Measurements from ENCODE around the gene ARHGEF3.
"Not testable (repeated sequence)": the region's sequence is repeated elsewhere in the genome, so short reads cannot be mapped to it uniquely, and the experiment has no call there.

ARHGEF3 gene

GRCh38 chr3:56739036-56739435 lies 62.7 kb downstream of the ARHGEF3 start:
- Histone ChIP-seq H3K27ac (ENCODE audit: low read depth in 2 of 2, low read length in 2 of 2) (no peak overlapping the region), H3K36me3 (ENCODE audit: control insufficient read depth in 2 of 2, insufficient read depth in 2 of 2, low read length in 2 of 2) (peaks cover 3 to 4% of the 10 kb centered on the region in 2 donors), H3K9ac (ENCODE audit: low read depth in 1 of 2, low read length in 2 of 2) (no peak overlapping the region), H3K4me1 (ENCODE audit: control insufficient read depth in 2 of 2, insufficient read depth in 2 of 2, low read length in 2 of 2) (no peaks in the 10 kb centered on the region), H3K27me3 (ENCODE audit: control insufficient read depth in 2 of 2, insufficient read depth in 2 of 2, low read length in 2 of 2) (no peaks in the 10 kb centered on the region), H3K9me3 (ENCODE audit: control insufficient read depth in 2 of 2, low read length in 2 of 2) (no peaks in the 10 kb centered on the region), H3K4me3 (ENCODE audit: low read length in 2 of 2) (no peak overlapping the region)

DNA sequence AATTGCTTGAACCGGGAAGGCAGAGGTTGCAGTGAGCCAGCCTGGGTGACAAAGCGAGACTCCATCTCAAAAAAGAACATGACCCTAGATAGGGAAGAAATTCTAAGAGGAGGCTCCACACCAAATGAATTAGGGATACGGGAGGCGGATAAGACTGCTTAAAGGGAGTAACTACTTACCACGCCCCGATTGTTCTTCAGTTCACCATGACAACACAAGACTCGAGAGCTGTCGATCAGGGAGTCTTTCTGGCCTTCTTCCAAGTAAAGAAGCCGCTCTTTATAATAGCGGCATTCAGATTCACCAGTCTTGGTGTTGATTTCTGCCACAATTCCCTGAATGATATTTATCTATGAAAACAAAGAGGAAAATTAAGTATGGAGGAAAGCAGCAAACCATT lies 64.7 kb downstream of the ARHGEF3 start:
- Histone ChIP-seq H3K27ac (ENCODE audit: low read depth in 2 of 2, low read length in 2 of 2) (no peak overlapping the region), H3K9me3 (ENCODE audit: control insufficient read depth in 2 of 2, low read length in 2 of 2) (no peaks in the 10 kb centered on the region), H3K9ac (ENCODE audit: low read depth in 1 of 2, low read length in 2 of 2) (no peak overlapping the region), H3K27me3 (ENCODE audit: control insufficient read depth in 2 of 2, insufficient read depth in 2 of 2, low read length in 2 of 2) (no peaks in the 10 kb centered on the region), H3K4me3 (ENCODE audit: low read length in 2 of 2) (no peak overlapping the region), H3K36me3 (ENCODE audit: control insufficient read depth in 2 of 2, insufficient read depth in 2 of 2, low read length in 2 of 2) (peaks cover 3 to 5% of the 10 kb centered on the region in 2 donors), H3K4me1 (ENCODE audit: control insufficient read depth in 2 of 2, insufficient read depth in 2 of 2, low read length in 2 of 2) (no peaks in the 10 kb centered on the region)

GRCh38 chr3:56732109-56732508 lies 69.6 kb downstream of the ARHGEF3 start:
- H3K9ac ChIP-seq (ENCODE audit: low read depth in 1 of 2, low read length in 2 of 2), result no peak overlapping the region
- no peak overlapping the region for H3K27ac ChIP-seq (ENCODE audit: low read depth in 2 of 2, low read length in 2 of 2)
- no peaks in the 10 kb centered on the region for H3K4me1 ChIP-seq (ENCODE audit: control insufficient read depth in 2 of 2, insufficient read depth in 2 of 2, low read length in 2 of 2)
- H3K9me3 ChIP-seq (ENCODE audit: control insufficient read depth in 2 of 2, low read length in 2 of 2), result no peaks in the 10 kb centered on the region
- H3K36me3 ChIP-seq (ENCODE audit: control insufficient read depth in 2 of 2, insufficient read depth in 2 of 2, low read length in 2 of 2), result peaks cover 27 to 32% of the 10 kb centered on the region in 2 donors
- H3K27me3 ChIP-seq (ENCODE audit: control insufficient read depth in 2 of 2, insufficient read depth in 2 of 2, low read length in 2 of 2), result no peaks in the 10 kb centered on the region
- no peak overlapping the region for H3K4me3 ChIP-seq (ENCODE audit: low read length in 2 of 2)

DNA sequence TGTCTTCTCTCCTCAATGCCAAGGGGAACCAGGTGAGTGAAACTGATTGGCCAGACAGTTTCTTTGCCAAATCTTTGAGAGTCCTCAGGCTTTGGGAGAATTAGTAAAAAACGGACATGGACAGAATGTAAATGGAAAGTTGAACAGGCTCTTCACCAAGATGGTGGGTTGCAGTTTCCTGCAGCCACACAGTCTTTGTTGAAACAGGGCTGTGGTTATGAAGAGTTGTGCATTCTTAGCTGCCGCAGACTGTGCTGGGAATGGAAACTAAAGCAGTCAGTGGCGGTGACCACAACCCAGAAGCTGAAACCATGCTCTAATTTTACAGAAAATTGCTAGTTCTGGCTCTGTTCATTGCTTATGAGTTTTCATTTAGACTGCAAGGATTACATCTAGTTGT lies 76.6 kb downstream of the ARHGEF3 start:
- peaks cover 16 to 18% of the 10 kb centered on the region in 2 donors for H3K36me3 ChIP-seq (ENCODE audit: control insufficient read depth in 2 of 2, insufficient read depth in 2 of 2, low read length in 2 of 2)
- no peaks in the 10 kb centered on the region for H3K9me3 ChIP-seq (ENCODE audit: control insufficient read depth in 2 of 2, low read length in 2 of 2)

DNA sequence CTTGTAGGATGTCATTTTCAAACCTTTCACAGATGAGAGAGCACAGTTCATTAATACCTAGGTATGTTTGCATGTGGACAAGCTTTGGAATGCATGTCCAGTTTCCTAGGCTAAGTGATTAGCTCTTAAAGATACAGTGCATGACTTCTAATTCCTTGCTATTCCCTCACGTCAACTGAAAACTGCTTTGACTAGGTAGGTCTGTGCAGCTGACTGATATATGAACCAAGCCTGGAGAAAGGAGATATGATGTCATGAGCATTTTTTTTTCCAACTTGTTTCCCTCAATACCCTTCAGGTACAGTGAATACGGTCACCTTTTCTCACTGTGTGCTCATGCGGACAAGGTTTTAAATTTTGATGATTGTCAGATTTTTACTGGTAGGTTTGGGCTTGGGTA lies 77.1 kb downstream of the ARHGEF3 start:
- peaks cover 16 to 18% of the 10 kb centered on the region in 2 donors for H3K36me3 ChIP-seq (ENCODE audit: control insufficient read depth in 2 of 2, insufficient read depth in 2 of 2, low read length in 2 of 2)
- H3K4me3 ChIP-seq (ENCODE audit: low read length in 2 of 2), result no peak overlapping the region
- no peak overlapping the region for H3K27ac ChIP-seq (ENCODE audit: low read depth in 2 of 2, low read length in 2 of 2)
- H3K9me3 ChIP-seq (ENCODE audit: control insufficient read depth in 2 of 2, low read length in 2 of 2), result no peaks in the 10 kb centered on the region
- no peaks in the 10 kb centered on the region for H3K4me1 ChIP-seq (ENCODE audit: control insufficient read depth in 2 of 2, insufficient read depth in 2 of 2, low read length in 2 of 2)
- H3K27me3 ChIP-seq (ENCODE audit: control insufficient read depth in 2 of 2, insufficient read depth in 2 of 2, low read length in 2 of 2), result no peaks in the 10 kb centered on the region
- H3K9ac ChIP-seq (ENCODE audit: low read depth in 1 of 2, low read length in 2 of 2), result no peak overlapping the region

More for the DNA sequence above, 76.6 kb downstream of the ARHGEF3 start:
- H3K4me3 ChIP-seq (ENCODE audit: low read length in 2 of 2), result no peak overlapping the region
- no peaks in the 10 kb centered on the region for H3K4me1 ChIP-seq (ENCODE audit: control insufficient read depth in 2 of 2, insufficient read depth in 2 of 2, low read length in 2 of 2)
- H3K9ac ChIP-seq (ENCODE audit: low read depth in 1 of 2, low read length in 2 of 2), result no peak overlapping the region
- H3K27me3 ChIP-seq (ENCODE audit: control insufficient read depth in 2 of 2, insufficient read depth in 2 of 2, low read length in 2 of 2), result no peaks in the 10 kb centered on the region
- H3K27ac ChIP-seq (ENCODE audit: low read depth in 2 of 2, low read length in 2 of 2), result no peak overlapping the region

GRCh38 chr3:56720849-56721248 lies 80.9 kb downstream of the ARHGEF3 start:
- Histone ChIP-seq H3K4me1 (ENCODE audit: control insufficient read depth in 2 of 2, insufficient read depth in 2 of 2, low read length in 2 of 2) (no peaks in the 10 kb centered on the region), H3K27ac (ENCODE audit: low read depth in 2 of 2, low read length in 2 of 2) (no peak overlapping the region), H3K36me3 (ENCODE audit: control insufficient read depth in 2 of 2, insufficient read depth in 2 of 2, low read length in 2 of 2) (no peaks in the 10 kb centered on the region), H3K4me3 (ENCODE audit: low read length in 2 of 2) (no peak overlapping the region), H3K9ac (ENCODE audit: low read depth in 1 of 2, low read length in 2 of 2) (no peak overlapping the region), H3K9me3 (ENCODE audit: control insufficient read depth in 2 of 2, low read length in 2 of 2) (no peaks in the 10 kb centered on the region), H3K27me3 (ENCODE audit: control insufficient read depth in 2 of 2, insufficient read depth in 2 of 2, low read length in 2 of 2) (no peaks in the 10 kb centered on the region)

GRCh38 chr3:56718809-56719208 lies 82.9 kb downstream of the ARHGEF3 start:
- not testable (repeated sequence) for H3K9me3 ChIP-seq (ENCODE audit: control insufficient read depth in 2 of 2, low read length in 2 of 2); H3K9ac ChIP-seq (ENCODE audit: low read depth in 1 of 2, low read length in 2 of 2); H3K4me3 ChIP-seq (ENCODE audit: low read length in 2 of 2); H3K4me1 ChIP-seq (ENCODE audit: control insufficient read depth in 2 of 2, insufficient read depth in 2 of 2, low read length in 2 of 2); H3K36me3 ChIP-seq (ENCODE audit: control insufficient read depth in 2 of 2, insufficient read depth in 2 of 2, low read length in 2 of 2); H3K27ac ChIP-seq (ENCODE audit: low read depth in 2 of 2, low read length in 2 of 2); H3K27me3 ChIP-seq (ENCODE audit: control insufficient read depth in 2 of 2, insufficient read depth in 2 of 2, low read length in 2 of 2)

- Histone ChIP-seq H3K27me3 (ENCODE audit: control insufficient read depth in 2 of 2, insufficient read depth in 2 of 2, low read length in 2 of 2) (no peaks in the 10 kb centered on the region), H3K36me3 (ENCODE audit: control insufficient read depth in 2 of 2, insufficient read depth in 2 of 2, low read length in 2 of 2) (no peaks in the 10 kb centered on the region), H3K4me3 (ENCODE audit: low read length in 2 of 2) (no peak overlapping the region), H3K9ac (ENCODE audit: low read depth in 1 of 2, low read length in 2 of 2) (no peak overlapping the region), H3K4me1 (ENCODE audit: control insufficient read depth in 2 of 2, insufficient read depth in 2 of 2, low read length in 2 of 2) (no peaks in the 10 kb centered on the region), H3K27ac (ENCODE audit: low read depth in 2 of 2, low read length in 2 of 2) (no peak overlapping the region), H3K9me3 (ENCODE audit: control insufficient read depth in 2 of 2, low read length in 2 of 2) (no peaks in the 10 kb centered on the region)
These were observed 90.4 kb downstream of the ARHGEF3 start for GRCh38 chr3:56711344-56711743.

GRCh38 chr3:56707412-56707811 lies 94.3 kb downstream of the ARHGEF3 start:
- H3K9ac ChIP-seq (ENCODE audit: low read depth in 1 of 2, low read length in 2 of 2); H3K4me1 ChIP-seq (ENCODE audit: control insufficient read depth in 2 of 2, insufficient read depth in 2 of 2, low read length in 2 of 2); H3K36me3 ChIP-seq (ENCODE audit: control insufficient read depth in 2 of 2, insufficient read depth in 2 of 2, low read length in 2 of 2); H3K9me3 ChIP-seq (ENCODE audit: control insufficient read depth in 2 of 2, low read length in 2 of 2); H3K27ac ChIP-seq (ENCODE audit: low read depth in 2 of 2, low read length in 2 of 2); H3K4me3 ChIP-seq (ENCODE audit: low read length in 2 of 2); H3K27me3 ChIP-seq (ENCODE audit: control insufficient read depth in 2 of 2, insufficient read depth in 2 of 2, low read length in 2 of 2): not testable (repeated sequence)

DNA sequence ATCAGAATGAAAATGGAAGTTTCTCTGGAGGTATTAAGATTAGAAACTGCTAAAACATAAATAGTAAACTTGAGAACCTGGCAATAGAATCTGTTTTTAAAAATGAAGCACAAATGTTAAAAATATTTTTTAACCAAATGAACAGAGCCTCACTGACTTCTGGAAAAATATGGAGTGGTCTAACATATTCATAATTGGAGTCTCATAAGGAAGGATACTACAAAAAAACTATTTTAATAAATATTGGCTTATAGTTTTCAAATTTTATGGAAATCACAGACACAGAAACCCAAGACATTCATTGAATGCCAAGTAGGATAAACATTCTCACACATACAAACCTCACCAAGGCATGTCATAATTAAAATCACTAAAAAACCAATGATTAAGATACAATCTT lies 95.1 kb downstream of the ARHGEF3 start:
- no peak overlapping the region for H3K4me3 ChIP-seq (ENCODE audit: low read length in 2 of 2)
- H3K36me3 ChIP-seq (ENCODE audit: control insufficient read depth in 2 of 2, insufficient read depth in 2 of 2, low read length in 2 of 2), result no peaks in the 10 kb centered on the region
- no peak overlapping the region for H3K27ac ChIP-seq (ENCODE audit: low read depth in 2 of 2, low read length in 2 of 2)
- no peaks in the 10 kb centered on the region for H3K9me3 ChIP-seq (ENCODE audit: control insufficient read depth in 2 of 2, low read length in 2 of 2)
- no peaks in the 10 kb centered on the region for H3K27me3 ChIP-seq (ENCODE audit: control insufficient read depth in 2 of 2, insufficient read depth in 2 of 2, low read length in 2 of 2)
- H3K4me1 ChIP-seq (ENCODE audit: control insufficient read depth in 2 of 2, insufficient read depth in 2 of 2, low read length in 2 of 2), result no peaks in the 10 kb centered on the region
- H3K9ac ChIP-seq (ENCODE audit: low read depth in 1 of 2, low read length in 2 of 2), result no peak overlapping the region

GRCh38 chr3:56704706-56705105 lies 97.0 kb downstream of the ARHGEF3 start:
- Histone ChIP-seq H3K9ac (ENCODE audit: low read depth in 1 of 2, low read length in 2 of 2) (no peak overlapping the region), H3K4me1 (ENCODE audit: control insufficient read depth in 2 of 2, insufficient read depth in 2 of 2, low read length in 2 of 2) (no peaks in the 10 kb centered on the region), H3K27ac (ENCODE audit: low read depth in 2 of 2, low read length in 2 of 2) (no peak overlapping the region), H3K4me3 (ENCODE audit: low read length in 2 of 2) (no peak overlapping the region), H3K36me3 (ENCODE audit: control insufficient read depth in 2 of 2, insufficient read depth in 2 of 2, low read length in 2 of 2) (no peaks in the 10 kb centered on the region), H3K9me3 (ENCODE audit: control insufficient read depth in 2 of 2, low read length in 2 of 2) (no peaks in the 10 kb centered on the region), H3K27me3 (ENCODE audit: control insufficient read depth in 2 of 2, insufficient read depth in 2 of 2, low read length in 2 of 2) (no peaks in the 10 kb centered on the region)

Data from mucosa of rectum (tissue), 2 donors.